Astrocyte (in vitro differentiated cells and primary cell): ENCODE measurements around the gene HPSE2.

ENCODE experiments used
- CTCF ChIP-seq: IDR thresholded peaks from 2 replicates; pipeline ENCODE4 v1.5.1; 2011; ENCODE audit warnings: low read depth, mild to moderate bottlenecking, inconsistent platforms, low read length, moderate library complexity; ENCODE audit not compliant: insufficient read depth
- EZH2 ChIP-seq: IDR thresholded peaks from 2 replicates; pipeline ENCODE4 v1.6.1; 2012; ENCODE audit warnings: mild to moderate bottlenecking, low read length, inconsistent platforms; ENCODE audit not compliant: insufficient read depth

- TF ChIP-seq CTCF (no peak), EZH2 (no peak)
Measured at GRCh38 chr10:98684019-98684899, 551.4 kb downstream of the HPSE2 start.
